Loucy (cell line): ENCODE measurements around the gene SEMA6A.

ENCODE experiments used
- H2AFZ ChIP-seq: fragments of 200-600 bp; sonication (generic); 2 replicates; pipeline ENCODE4 v1.6.0; 2016; ENCODE audit warnings: antibody characterized with exemption, mild to moderate bottlenecking, low read length, moderate library complexity
- H3F3A ChIP-seq: fragments of 200-600 bp; 2 replicates; pipeline ENCODE4 v1.6.0; 2016; ENCODE audit warnings: antibody characterized with exemption, low read depth, mild to moderate bottlenecking
- H3K27me3 ChIP-seq: fragments of 200-600 bp; sonication (generic); 2 replicates; pipeline ENCODE4 v1.6.1; 2014; ENCODE audit warnings: low read length, mild to moderate bottlenecking; ENCODE audit not compliant: insufficient read depth, poor library complexity, severe bottlenecking
- H3K36me3 ChIP-seq: fragments of 200-600 bp; sonication (generic); 2 replicates; pipeline ENCODE4 v1.6.1; 2016; ENCODE audit warnings: low read length; ENCODE audit not compliant: insufficient read depth
- H3K4me1 ChIP-seq: fragments of 200-600 bp; sonication (generic); 2 replicates; pipeline ENCODE4 v1.5.1; 2014; ENCODE audit warnings: low read length, mild to moderate bottlenecking; ENCODE audit not compliant: insufficient read depth, poor library complexity, severe bottlenecking
- H3K4me2 ChIP-seq: fragments of 200-600 bp; sonication (generic); 2 replicates; pipeline ENCODE4 v1.6.0; 2014; ENCODE audit warnings: antibody characterized with exemption, low read length, low read depth, mild to moderate bottlenecking; ENCODE audit not compliant: poor library complexity, severe bottlenecking
- H3K4me3 ChIP-seq: fragments of 200-600 bp; sonication (generic); 2 replicates; pipeline ENCODE4 v1.5.1; 2014; ENCODE audit warnings: low read length, mild to moderate bottlenecking, mixed read lengths; ENCODE audit not compliant: poor library complexity, severe bottlenecking
- H3K79me2 ChIP-seq: fragments of 200-600 bp; sonication (generic); 2 replicates; pipeline ENCODE4 v1.6.1; 2014; ENCODE audit warnings: low read length; ENCODE audit not compliant: insufficient read depth
- H3K9ac ChIP-seq: fragments of 200-600 bp; sonication (generic); 2 replicates; pipeline ENCODE4 v1.6.0; 2014; ENCODE audit warnings: mild to moderate bottlenecking, low read depth, low read length, moderate library complexity; ENCODE audit not compliant: poor library complexity, severe bottlenecking
- H3K9me2 ChIP-seq: fragments of 200-600 bp; sonication (generic); replicated peaks from 2 replicates; pipeline ENCODE4 v1.6.1; 2016; ENCODE audit warnings: low read depth, low read length, mixed read lengths
- H3K9me3 ChIP-seq: fragments of 200-600 bp; sonication (generic); 2 replicates; pipeline ENCODE4 v1.6.1; 2014; ENCODE audit warnings: mild to moderate bottlenecking, antibody characterized with exemption, low read length, low read depth; ENCODE audit not compliant: insufficient read depth
- H4K20me1 ChIP-seq: fragments of 200-600 bp; sonication (generic); 2 replicates; pipeline ENCODE4 v1.6.0; 2014; ENCODE audit warnings: antibody characterized with exemption, low read length, mild to moderate bottlenecking; ENCODE audit not compliant: insufficient read depth, poor library complexity, severe bottlenecking
- CTCF ChIP-seq: fragments of 200-600 bp; sonication (generic); conservative IDR thresholded peaks from 2 replicates; pipeline ENCODE4 v1.5.1; 2014; ENCODE audit warnings: mild to moderate bottlenecking, antibody characterized with exemption, low read length
- EZH2phosphoT487 ChIP-seq: fragments of 200-600 bp; IDR thresholded peaks from 2 replicates; pipeline ENCODE4 v1.6.1; 2018; ENCODE audit warnings: antibody characterized with exemption, mild to moderate bottlenecking, moderate library complexity, borderline replicate concordance

SEMA6A gene

GRCh38 chr5:116442931-116443551, 131.6 kb downstream of the SEMA6A start:
- Histone ChIP-seq H3K9me3 (no peaks in the 10 kb centered on the region), H2AFZ (no peak overlapping the region), H3K9me2 (no peaks in the 10 kb centered on the region), H4K20me1 (no peaks in the 10 kb centered on the region), H3K9ac (no peak overlapping the region), H3K27me3 (no peaks in the 10 kb centered on the region), H3K4me2 (no peak overlapping the region), H3F3A (no peaks in the 10 kb centered on the region), H3K4me3 (no peak overlapping the region), H3K79me2 (no peaks in the 10 kb centered on the region), H3K36me3 (no peaks in the 10 kb centered on the region), H3K4me1 (no peaks in the 10 kb centered on the region)
- TF ChIP-seq CTCF (no peak), EZH2phosphoT487 (no peak)

- Histone ChIP-seq H3K4me3 (no peak overlapping the region), H3K27me3 (no peaks in the 10 kb centered on the region), H3K4me2 (no peak overlapping the region), H3K9me3 (no peaks in the 10 kb centered on the region), H3K79me2 (no peaks in the 10 kb centered on the region), H3K4me1 (no peaks in the 10 kb centered on the region), H3F3A (no peaks in the 10 kb centered on the region), H3K36me3 (no peaks in the 10 kb centered on the region), H2AFZ (no peak overlapping the region), H3K9ac (no peak overlapping the region), H3K9me2 (no peaks in the 10 kb centered on the region), H4K20me1 (no peaks in the 10 kb centered on the region)
- TF ChIP-seq EZH2phosphoT487 (no peak), CTCF (no peak)
These were observed 132.5 kb downstream of the SEMA6A start for GRCh38 chr5:116442095-116442534.

- Histone ChIP-seq H3K9ac (no peak overlapping the region), H3K4me3 (no peak overlapping the region), H3K79me2 (no peaks in the 10 kb centered on the region), H2AFZ (no peak overlapping the region), H3K36me3 (no peaks in the 10 kb centered on the region), H3K27me3 (no peaks in the 10 kb centered on the region), H3K4me2 (no peak overlapping the region), H3K9me2 (no peaks in the 10 kb centered on the region), H3F3A (no peaks in the 10 kb centered on the region), H4K20me1 (no peaks in the 10 kb centered on the region), H3K9me3 (no peaks in the 10 kb centered on the region), H3K4me1 (no peaks in the 10 kb centered on the region)
- no peak for TF ChIP-seq EZH2phosphoT487
- TF ChIP-seq CTCF = no peak
These were observed 133.4 kb downstream of the SEMA6A start for GRCh38 chr5:116441223-116441622.
